HG02759 (cell line): ENCODE results near the gene SEMA6B.

Source experiments
- ATAC-seq: cut with Tn5 transposase; IDR thresholded peaks from one replicate; pipeline ENCODE4 v1.9.1; 2021; ENCODE audit warnings: mild to moderate bottlenecking, moderate library complexity; ENCODE audit not compliant: unreplicated experiment

SEMA6B gene

DNA sequence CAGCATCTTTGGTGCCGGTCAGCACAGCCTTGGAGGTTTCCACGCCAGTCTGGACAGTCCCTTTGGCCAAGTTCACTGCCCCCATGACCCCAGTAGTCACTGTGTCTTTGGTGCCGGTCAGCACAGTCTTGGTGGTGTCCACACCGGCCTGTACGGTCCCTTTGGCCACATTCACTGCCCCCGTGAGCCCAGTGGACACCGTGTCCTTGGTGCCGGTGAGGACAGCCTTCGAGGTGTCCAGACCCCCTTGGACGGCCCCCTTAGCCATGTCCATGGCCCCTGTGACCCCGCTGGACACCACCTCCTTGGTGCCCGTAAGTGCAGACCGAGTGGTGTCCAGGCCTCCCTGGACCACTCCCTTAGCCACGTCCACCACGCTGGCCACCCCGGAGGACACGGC lies 46.2 kb downstream of the SEMA6B start:
- no peak for ATAC-seq

DNA sequence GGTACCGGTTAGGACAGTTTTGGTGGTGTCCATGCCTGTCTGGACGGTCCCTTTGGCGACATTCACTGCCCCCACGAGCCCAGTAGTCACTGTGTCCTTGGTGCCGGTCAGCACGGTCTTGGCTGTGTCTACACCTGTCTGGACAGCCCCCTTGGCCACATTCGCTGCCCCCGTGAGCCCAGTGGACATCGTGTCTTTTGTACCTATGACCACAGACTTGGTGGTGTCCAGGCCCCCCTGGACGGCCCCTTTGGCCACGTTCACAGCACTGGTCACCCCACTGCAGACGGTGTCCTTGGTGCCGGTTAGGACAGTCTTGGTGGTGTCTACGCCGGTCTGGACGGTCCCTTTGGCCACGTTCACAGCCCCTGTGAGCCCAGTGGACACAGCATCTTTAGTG lies 47.4 kb downstream of the SEMA6B start:
- no peak for ATAC-seq

DNA sequence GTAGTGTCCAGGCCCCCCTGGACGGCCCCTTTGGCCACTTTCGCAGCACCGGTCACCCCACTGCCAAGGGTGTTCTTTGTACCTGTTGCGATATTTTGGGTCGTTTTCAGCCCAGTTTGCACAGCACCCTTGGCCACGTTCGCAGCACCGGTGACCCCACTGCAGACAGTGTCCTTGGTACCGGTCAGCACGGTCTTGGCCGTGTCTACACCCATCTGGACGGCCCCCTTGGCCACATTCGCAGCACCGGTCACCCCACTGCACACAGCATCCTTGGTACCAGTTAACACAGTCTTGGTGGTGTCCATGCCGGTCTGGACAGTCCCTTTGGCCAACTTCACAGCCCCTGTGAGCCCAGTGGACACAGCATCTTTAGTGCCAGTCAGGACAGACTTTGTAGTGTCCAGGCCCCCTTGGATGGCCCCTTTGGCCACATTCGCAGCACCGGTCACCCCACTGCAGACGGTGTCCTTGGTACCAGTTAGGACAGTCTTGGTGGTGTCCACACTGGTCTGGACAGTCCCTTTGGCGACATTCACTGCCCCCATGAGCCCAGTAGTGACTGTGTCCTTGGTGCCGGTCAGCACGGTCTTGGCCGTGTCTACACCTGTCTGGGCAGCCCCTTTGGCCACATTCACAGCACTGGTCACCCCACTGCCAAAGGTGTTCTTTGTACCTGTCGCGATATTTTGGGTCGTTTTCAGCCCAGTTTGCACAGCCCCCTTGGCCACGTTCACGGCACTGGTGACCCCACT lies 48.0 kb downstream of the SEMA6B start:
- ATAC-seq = no peak

- no peak for ATAC-seq
Measured at GRCh38 chr19:4510435-4511255, 48.8 kb downstream of the SEMA6B start.

- ATAC-seq = no peak
Measured at GRCh38 chr19:4508698-4509097, 50.8 kb downstream of the SEMA6B start.

DNA sequence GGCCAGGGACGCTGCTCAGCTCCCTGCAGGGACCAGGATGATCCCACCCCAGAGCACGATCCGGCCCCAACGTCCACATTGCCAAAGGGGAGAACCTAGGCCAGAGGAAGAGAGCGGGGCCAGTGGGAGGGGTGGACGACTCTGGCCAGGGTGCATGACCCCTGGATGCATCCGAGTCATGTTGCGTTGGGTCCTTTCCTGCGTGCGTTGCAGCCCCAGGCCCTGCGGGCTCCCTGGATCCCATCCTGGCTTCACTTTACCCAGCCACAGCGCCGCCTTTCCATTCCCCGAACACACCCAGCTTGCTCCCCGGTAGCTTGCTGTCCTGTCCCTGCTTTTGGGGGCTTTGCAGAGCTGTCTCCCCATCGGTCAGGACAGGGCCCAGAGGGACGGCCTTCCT lies 51.7 kb downstream of the SEMA6B start:
- ATAC-seq = no peak

- ATAC-seq = no peak
Measured at GRCh38 chr19:4507150-4507452, 52.4 kb downstream of the SEMA6B start.

GRCh38 chr19:4506449-4507149 lies 52.9 kb downstream of the SEMA6B start:
- no peak for ATAC-seq

GRCh38 chr19:4505570-4506448 lies 53.7 kb downstream of the SEMA6B start:
- ATAC-seq = no peak

GRCh38 chr19:4504891-4505569 lies 54.5 kb downstream of the SEMA6B start:
- ATAC-seq = no peak

DNA sequence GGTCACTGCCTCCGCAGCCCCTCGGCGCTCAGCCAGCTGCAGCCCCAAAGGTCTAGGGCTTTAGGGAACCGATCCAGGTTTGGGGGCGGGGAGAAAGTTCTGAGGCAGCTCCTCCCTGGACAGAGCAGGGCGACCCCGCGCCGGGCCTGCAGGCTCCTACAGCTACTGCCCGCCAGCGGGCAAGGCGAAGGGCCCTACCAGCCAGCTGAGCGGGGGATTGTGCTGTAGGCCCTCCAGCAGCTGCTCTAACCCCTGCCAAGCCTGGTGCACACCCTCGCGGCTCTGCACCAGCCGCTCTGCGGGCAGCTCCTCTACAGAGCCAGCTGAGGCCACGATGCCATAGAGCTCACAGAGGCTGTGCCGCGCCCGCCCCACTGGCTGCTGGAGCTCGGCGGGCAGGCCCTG lies 55.2 kb downstream of the SEMA6B start:
- no peak for ATAC-seq

GRCh38 chr19:4503825-4504170 lies 55.7 kb downstream of the SEMA6B start:
- ATAC-seq = no peak

- ATAC-seq = no peak
Measured at GRCh38 chr19:4503132-4503824, 56.2 kb downstream of the SEMA6B start.

DNA sequence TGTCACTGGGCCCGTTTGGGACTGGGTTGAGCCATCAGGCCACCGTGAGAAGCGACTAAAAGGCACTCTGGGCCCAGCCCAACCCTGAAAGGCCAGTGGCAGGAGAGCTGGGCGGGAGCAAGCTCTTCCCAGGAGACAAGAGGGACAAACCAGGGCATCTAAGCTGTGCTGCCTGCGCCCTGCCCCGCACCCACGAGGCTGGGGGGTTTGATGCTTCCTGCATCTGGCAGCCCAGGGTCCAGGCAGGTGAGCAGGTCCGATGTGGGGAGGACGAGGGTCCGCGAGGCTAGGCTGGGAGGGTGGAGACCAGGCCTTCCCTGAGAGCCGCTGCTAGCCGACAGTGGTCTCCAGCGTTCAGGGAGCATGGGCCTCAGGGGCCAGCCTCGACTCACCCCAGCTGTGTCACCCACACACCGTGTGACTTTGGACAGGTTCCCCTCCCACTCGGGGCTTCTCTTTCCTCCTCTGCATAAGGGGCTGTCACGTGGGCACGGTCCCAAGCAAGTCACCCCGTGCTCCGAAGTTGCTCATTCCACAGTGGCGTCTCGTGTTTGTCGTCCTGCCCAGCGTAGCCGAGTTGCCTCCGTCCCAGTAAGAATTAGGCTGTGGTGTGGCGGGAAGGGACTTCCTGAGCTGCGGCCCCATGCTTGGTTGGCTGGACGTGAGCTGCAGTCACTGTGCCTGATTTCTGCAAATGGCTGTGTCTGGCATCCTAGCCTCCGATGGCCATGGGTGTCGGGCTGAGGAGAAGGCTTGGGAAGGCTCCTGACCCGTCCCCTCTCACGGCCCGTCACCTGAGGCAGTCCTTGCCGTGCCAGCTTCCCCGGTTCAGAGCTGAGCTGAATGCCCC lies 57.0 kb downstream of the SEMA6B start:
- ATAC-seq = no peak

DNA sequence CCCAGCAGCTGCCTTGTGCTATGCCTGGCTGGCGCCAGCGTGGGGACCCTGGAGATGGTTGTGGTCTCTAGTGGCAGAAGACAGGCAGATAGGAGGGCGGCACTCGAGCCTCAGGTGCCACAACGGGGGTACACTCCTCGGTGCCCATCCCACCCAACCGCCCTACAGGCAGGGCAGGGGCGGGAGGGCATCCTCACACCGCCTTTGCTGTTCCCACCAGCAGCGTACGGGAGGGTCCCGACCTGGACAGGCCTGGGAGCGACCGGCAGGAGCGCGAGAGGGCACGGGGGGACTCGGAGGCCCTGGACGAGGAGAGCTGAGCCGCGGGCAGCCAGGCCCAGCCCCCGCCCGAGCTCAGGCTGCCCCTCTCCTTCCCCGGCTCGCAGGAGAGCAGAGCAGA lies 57.8 kb downstream of the SEMA6B start:
- ATAC-seq = no peak

DNA sequence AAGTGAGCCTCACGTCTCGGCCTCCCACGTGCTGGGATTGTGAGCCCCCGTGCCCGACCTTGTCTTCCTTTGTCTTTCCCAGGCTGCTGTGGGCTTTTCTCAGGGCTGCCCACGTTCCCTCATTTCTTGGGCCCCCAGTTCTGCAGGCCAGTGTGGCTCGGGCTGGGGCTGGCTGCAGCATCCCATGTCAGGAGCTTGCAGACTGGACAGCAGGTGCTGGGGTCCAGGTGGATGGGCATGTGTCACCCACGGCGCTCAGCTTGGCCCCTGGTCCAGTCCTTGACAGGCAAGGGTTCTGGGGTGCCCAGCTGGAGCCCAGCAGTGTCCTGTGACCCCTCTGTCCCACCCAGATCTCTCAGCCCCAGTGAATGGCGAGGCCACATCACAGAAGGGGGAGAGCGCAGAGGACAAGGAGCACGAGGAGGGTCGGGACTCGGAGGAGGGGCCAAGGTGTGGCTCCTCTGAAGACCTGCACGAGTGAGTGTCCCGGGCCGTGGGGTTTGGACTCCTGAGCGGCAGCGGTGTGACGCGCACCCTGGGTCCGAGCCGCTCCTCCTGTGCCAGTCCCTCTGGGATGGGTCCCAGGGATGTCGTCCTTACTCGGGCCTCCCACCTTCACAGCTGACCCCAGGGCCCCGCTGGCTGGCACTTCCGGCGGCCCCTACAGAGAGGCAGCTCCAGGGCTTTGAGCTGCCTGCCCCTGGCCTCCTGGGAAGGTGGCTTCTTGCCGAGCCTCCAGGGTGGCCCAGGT lies 58.5 kb downstream of the SEMA6B start:
- no peak for ATAC-seq

GRCh38 chr19:4499855-4500254 lies 59.6 kb downstream of the SEMA6B start:
- ATAC-seq = no peak

DNA sequence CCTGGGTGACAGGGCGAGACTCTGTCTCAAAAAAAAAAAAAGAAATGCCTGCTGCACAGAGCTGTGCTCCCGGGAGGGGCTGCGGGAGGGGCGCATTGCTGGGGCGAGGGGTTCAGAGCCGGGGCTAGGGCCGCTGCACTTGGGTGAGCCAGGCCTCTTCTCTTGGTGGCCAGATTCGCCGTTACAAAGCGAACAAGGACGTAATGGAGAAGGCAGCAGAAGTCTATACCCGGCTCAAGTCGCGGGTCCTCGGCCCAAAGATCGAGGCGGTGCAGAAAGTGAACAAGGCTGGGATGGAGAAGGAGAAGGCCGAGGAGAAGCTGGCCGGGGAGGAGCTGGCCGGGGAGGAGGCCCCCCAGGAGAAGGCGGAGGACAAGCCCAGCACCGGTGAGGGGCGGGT lies 60.2 kb downstream of the SEMA6B start:
- ATAC-seq = no peak
